SHP77 (cell line): Measurements from ENCODE around the gene MINAR1.

Source experiments
- DNase-seq, 2 experiments: peaks; one replicate each; lab custom pipeline; 2025; lab: John Stamatoyannopoulos, UW

MINAR1 gene

DNA sequence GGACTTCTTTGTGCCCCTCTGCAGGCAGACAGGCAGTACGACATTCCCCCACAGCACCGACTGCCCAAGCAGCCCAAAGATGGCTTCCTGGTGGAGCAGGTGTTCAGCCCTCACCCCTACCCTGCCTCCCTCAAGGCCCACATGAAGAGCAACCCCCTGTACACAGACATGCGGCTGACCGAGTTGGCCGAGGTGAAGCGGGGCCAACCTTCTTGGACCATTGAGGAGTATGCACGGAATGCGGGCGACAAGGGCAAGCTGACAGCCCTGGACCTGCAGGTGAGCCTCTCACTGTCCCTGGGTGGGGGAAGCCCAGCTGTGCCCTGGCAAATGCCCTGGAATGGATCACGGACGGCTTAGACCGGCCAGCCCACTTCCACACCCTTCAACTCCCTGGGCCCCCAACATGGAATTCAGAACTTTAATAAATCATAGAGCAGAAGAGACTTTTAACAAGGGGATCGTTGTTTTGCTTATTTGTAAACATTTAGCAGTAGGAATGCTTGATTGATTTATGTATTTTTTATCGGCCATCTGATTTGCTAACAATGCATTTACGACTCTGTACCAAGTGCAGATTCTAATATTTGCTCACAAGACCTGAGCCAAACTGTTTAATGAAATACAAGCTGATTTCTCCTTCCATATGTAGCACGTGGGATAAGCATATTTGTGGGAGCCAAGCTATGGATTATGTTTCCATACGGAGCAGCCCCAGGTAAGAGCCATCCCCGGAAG is 31.1 kb downstream of the MINAR1 start:
- no peak for DNase-seq

DNA sequence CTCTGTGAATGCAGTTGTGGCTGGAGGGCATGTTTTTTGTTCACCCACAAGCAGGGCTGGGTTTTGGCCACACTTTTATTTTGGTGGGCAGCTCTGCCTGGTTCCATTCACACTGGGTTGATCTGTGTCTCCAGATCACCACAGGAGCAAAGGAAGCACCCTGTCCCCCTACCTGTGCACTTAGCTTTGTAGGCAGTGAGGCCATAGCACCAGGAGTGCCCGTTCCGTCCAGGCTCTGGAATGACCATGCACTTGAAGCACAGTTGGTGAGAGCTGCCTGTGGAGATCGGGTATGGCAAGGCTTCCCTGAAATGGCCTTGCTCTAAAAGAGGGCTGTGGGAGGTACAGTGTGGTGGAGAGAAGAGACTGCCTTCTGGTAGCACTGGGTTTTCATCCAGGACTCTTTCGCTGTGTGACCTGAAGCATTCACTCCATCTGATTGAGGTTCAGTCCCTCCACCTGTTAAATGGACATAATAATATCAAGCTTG is 31.7 kb downstream of the MINAR1 start:
- no peak for DNase-seq

DNA sequence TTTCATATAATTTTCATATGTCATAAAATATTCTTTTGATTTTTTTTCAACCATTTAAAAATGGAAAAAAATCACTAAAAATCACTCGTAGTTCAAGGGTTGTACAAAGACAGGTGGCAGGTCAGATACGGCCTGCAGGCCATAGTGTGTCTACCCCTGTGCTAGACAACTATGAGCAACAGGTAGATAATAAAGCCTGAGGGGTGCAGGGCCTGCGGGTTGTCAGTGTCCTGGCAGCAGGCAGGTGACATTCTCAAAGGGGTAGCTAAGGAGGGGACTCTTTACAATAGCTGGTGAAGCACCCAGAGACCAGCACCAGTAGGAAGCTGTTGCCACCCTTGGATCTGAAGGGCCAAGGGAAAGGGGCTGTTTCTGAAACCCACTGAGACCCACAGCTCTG is 34.4 kb downstream of the MINAR1 start:
- no peak for DNase-seq

DNA sequence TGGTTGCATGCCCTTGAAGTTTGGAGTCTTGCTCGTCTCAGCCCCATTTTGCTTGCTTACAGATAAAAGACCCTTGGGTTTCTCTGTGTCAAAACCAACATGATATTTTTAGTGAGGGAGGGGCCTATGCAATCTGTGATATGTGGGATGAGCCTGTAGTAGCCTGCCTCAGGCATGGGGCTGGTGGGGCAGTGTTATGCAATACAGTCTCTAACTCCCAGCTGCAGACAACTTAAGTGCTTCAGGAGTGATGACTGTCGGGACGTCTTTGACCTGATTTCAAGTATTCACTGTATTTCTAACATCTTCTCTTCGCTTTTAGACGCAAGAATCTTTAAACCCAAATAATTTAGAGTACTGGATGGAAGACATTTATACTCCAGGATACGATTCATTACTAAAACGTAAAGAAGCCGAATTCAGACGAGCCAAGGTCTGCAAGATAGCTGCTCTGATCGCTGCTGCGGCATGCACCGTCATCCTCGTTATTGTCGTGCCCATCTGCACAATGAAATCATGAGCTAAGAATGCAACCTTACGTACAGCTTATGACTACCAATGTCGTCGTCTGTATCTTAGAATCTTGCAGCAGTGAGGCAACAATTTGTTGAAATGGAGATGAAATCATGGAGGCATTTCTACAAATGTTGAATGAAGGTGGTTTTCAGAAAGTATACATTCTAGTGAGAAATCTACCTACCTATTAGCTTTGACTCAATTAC is 35.9 kb downstream of the MINAR1 start:
- no peak for DNase-seq

DNA sequence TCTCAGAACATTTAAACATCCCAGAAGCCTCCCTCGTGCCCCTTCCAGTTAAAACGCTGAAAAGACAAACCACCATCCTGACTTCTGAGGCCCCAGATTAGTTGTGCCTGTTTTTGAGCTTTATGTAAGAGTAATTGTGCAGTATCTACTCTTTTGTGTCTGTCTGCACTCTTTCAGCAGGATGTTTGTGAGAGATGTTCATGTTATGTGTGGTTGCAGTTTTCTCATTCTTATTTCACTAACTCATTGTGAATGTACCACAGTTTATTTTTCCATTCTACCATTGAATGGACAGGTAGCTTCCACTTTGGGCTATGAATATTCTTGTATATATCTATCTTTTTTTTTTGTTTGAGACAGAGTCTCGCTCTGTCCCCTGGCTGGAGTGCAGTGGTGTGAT is 40.3 kb downstream of the MINAR1 start:
- no peak for DNase-seq

DNA sequence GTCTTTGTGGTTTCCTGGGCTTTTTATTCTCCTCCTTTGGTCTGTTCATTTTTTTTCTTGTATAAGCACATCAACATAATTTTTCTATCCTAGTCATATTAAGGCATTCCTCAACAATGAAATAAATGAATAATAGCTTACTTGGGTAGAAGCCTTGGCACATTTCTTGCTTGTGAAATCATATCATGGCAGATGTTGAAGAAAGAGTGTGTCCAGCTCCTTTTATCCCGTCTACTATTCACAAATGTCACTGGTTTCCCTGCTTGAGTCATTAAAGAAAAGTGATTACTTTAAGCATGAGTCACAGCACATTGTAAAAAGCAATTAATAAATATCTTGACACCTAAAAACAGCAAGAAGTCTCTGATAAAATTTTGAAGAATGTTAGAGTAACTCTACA is 42.1 kb downstream of the MINAR1 start:
- DNase-seq = no peak

DNA sequence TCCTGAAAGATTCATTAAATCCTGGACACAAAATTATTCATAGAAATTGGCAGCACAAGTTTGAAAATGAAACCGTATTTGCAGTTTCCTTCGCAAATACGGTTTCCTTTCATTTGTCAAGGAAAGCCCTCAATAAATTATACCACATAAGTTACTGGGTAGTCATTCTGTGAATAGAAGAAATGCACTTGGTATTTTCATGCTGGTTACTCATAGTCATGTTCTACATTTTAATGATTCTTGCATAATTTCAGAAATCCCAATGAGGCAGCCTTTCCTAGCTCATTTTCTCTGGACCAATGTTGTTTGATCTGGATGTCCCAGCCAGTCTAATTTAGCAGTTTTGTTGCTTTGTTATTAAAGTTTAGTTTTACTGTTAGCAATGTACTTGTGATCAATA is 43.2 kb downstream of the MINAR1 start:
- DNase-seq = no peak

DNA sequence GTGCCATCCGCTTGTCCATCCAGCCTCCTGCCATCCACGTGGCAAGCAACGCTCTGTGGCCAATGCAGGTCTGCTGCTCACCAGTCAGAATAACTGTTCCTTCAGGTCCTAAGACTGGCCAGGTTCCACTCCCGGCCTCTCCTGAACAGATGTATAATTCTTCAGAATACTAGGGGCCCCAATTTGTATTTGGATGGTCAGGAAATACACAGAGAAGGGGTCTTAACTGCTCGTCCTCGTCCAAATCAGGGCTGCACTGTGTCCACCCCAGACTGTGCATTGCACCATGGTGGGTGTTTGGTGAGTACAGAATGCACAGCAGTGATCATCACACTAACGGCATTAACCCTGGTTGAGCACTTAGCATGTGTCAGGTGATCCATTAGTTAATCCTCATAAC is 46.0 kb downstream of the MINAR1 start:
- no peak for DNase-seq

DNA sequence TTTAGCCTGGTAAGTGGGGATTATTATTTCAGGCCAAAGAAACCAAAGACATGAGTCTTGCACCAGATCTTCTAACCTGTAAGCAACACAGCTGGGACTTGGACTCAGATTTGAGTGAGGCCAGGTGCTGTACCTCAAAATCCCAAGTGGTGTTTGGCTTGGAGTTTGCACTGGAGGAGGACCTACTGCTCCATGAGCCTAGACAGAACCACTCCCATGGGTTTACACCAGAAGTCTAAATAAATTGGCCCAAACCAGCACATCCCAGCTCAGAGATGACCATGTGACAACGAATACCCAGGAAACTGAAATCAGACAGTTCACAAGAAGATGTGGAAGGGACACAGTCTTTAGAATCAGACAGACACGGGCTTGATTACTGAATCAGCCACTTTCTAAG is 47.5 kb downstream of the MINAR1 start:
- no peak for DNase-seq

DNA sequence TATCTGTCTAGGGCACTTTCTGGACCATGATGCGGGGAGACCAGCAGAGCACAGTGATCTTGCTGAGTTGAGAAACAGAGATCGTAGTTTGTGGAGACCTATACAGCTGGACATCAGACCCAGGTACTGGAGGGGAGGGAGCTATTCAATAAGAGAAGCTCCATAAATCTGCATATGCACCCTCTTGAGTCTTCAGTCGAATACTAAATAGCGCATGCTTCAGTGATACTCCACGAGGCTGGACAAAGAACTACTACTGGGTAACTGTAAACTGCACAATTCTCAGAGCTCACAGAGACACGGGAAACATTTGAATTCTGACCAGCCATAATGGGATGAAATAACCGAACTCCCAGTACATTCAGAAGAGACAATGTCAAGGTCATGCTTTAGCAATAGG is 49.7 kb downstream of the MINAR1 start:
- no peak for DNase-seq
